ENCODE results near the gene ZSWIM1. TPM values are rescaled to one million over a fixed set of nuclear protein-coding genes. Genes with fewer than 3 reads are reported as not detected.

Gene ZSWIM1
- total RNA-seq, result 9.4 and 11.4 TPM in 2 replicates

DNA sequence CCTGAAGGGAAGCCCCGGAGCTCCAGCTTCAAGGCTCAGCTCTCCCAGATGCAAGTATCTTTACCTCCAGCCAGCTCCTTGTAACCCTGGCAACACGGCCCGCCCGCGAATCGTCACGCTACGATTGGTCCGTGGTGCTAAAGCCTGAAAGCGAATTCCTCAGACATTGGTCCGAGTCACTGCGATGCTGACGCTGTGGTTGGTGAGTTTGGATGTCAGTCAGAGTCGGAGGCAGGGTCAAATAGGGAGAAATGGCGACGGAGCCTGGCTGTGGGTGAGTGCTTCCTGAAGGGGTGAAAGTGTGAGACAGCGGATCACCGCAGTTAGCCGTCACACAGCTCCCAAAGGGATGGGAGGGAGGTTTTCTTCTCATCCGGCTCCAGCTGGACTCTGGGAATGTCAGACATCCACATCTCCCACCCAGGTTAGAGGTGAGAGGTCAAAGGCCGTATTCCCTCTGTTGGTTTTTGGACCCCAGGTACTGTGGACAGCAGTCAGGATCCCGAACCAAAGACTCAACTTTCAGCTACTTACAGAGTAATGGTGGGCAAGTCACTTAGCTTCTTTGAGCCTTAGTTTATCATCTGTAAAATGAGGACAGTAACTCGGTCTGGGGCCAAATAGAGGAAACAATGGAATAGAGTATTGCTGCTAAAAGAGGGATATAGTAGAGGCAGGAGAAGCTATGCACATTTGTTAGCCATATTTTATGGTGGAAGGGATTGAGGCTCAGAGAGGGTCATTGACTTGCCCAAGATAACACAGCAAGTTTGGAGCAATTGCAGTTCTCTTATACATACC lies at the start of gene ZSWIM1:
TSS of gene ZSWIM1 (plus strand) at position 240 of the 801 bp plus-strand sequence. CDS start 1,366 bp downstream, outside the sequence.
- peak; percentile 96 for DNase-seq (ENCODE audit: extremely low read depth, low read depth, low spot score)

- no peak for DNase-seq (ENCODE audit: extremely low read depth, low read depth, low spot score)
These were observed 48.4 kb upstream of the ZSWIM1 start for GRCh38 chr20:45832619-45833018.

GRCh38 chr20:45833030-45833882 lies 47.8 kb upstream of the ZSWIM1 start, which contains the start of gene SNX21:
SNX21 (plus strand) TSS chr20:45833799; CDS start chr20:45833920, 121 bp downstream.
- no peak for DNase-seq (ENCODE audit: extremely low read depth, low read depth, low spot score)

DNA sequence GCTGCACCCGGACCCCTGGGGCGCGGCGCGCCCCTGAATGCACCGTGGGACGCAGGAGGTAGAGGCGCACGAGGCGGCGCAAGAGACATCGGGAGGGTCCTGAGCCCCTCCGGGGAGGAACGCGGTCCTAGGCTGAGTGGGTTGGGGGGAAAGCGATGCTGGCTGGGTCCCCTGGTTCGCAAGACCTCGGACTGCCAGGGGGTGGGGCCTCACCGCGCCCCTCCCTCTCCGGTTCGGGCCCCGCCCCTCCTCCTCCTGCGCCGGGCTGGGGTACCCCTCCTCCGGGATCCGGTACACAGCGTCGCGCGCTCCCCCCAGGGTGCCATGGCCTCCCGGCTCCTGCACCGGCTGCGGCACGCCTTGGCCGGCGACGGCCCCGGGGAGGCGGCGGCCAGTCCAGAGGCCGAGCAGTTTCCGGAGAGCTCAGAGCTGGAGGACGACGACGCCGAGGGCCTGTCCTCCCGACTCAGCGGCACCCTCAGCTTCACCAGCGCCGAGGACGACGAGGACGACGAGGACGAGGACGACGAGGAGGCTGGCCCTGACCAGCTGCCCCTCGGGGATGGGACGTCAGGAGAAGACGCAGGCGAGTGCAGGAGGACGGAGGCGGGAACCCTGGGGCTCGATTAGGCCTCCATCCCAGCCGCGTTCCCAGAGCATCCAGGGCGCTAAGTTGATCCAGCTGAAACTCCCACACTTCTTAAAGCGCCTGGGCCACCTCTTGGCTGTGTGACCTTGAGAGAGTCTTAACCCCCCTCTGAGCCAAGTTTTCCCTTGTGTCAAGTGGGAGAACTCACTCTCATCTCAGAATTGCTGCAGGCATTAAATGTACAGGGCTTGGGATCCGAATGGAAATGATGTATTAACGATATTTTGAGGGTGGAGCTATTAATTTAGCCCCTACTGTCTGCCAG lies 46.9 kb upstream of the ZSWIM1 start:
- no peak for DNase-seq (ENCODE audit: extremely low read depth, low read depth, low spot score)

DNA sequence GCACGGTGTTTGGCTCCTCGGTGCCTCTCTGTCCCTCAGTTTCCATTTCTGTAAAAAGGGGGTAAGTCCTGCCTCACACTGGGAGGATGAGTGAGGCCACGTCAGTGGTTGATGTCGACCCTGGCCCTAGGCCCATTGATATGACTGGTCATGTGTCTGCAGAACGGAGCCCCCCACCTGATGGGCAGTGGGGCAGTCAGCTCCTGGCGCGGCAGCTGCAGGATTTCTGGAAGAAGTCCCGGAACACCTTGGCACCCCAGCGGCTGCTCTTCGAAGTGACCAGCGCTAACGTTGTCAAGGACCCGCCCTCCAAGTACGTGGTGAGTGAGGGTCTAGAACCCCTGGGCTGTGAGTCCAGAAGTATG lies 46.2 kb upstream of the ZSWIM1 start:
- DNase-seq (ENCODE audit: extremely low read depth, low read depth, low spot score), result no peak

- DNase-seq (ENCODE audit: extremely low read depth, low read depth, low spot score), result no peak
These were observed 45.7 kb upstream of the ZSWIM1 start for GRCh38 chr20:45835329-45835765.

- no peak for DNase-seq (ENCODE audit: extremely low read depth, low read depth, low spot score)
These were observed 45.2 kb upstream of the ZSWIM1 start for GRCh38 chr20:45835825-45836224.

DNA sequence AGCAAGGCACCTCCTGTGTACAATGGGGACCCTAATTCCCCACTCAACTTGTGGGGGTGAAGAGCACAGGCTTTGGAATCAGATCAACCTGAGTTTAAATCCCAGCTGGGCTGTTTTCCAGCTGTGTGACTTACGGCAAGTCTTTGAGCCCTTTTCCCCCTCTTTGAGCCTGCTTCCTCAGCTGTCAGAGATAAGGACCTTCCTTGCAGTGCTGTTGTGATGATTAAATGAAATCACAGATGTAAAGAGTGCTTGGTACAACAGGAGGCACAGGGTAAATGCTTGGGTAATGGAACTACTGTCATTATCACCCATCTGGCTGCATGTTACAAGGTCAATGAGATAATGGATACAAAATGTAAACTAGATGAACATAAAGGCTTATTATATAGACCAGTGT lies 44.2 kb upstream of the ZSWIM1 start:
- DNase-seq (ENCODE audit: extremely low read depth, low read depth, low spot score), result no peak

- DNase-seq (ENCODE audit: extremely low read depth, low read depth, low spot score), result no peak
These were observed 40.3 kb upstream of the ZSWIM1 start for GRCh38 chr20:45840700-45841198.

GRCh38 chr20:45841407-45842129 lies 39.5 kb upstream of the ZSWIM1 start:
- DNase-seq (ENCODE audit: extremely low read depth, low read depth, low spot score), result no peak

- no peak for DNase-seq (ENCODE audit: extremely low read depth, low read depth, low spot score)
These were observed 38.7 kb upstream of the ZSWIM1 start for GRCh38 chr20:45842169-45842812.

DNA sequence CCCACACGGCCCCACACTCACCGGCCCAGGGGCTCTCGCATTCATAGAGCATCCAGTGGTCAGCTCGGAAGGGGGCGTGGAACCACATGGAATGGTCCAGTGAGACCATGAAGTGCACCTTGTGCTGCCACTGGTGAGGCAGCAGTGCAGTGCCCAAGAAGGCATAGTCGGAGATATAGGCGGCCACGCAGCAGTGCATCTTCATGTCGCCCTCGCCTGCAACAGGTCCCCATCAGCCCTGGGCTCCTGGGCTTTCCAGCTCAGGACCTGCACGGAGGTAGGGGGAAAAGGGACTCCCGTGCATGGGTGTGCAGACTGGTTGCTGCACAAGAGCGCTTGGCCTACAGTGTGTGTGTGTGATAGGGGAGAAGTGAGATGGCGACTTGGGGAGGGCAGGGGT lies 37.5 kb upstream of the ZSWIM1 start:
- DNase-seq (ENCODE audit: extremely low read depth, low read depth, low spot score), result no peak

GRCh38 chr20:45845452-45845851 lies 35.6 kb upstream of the ZSWIM1 start:
- no peak for DNase-seq (ENCODE audit: extremely low read depth, low read depth, low spot score)

DNA sequence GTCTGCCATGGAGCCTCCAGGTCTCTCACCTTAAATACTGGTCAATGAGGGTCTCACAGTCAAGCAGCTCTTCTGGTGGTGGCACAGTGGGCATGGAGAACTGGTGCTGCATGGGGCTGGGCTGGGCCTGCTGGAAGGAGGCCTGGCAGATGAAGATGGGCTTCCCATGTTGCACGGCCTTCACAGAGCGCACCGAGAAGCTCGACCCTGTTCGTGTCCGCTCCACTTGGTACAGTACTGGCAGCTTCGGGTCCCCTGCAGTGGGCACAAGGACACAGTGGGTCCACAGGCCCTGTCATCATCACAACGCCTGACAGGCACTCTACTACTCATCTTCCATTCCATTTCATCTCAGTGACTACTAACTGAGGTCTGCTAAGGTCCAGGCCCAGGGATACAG lies 32.6 kb upstream of the ZSWIM1 start:
- no peak for DNase-seq (ENCODE audit: extremely low read depth, low read depth, low spot score)

- no peak for DNase-seq (ENCODE audit: extremely low read depth, low read depth, low spot score)
These were observed 32.0 kb upstream of the ZSWIM1 start for GRCh38 chr20:45848969-45849582.

DNA sequence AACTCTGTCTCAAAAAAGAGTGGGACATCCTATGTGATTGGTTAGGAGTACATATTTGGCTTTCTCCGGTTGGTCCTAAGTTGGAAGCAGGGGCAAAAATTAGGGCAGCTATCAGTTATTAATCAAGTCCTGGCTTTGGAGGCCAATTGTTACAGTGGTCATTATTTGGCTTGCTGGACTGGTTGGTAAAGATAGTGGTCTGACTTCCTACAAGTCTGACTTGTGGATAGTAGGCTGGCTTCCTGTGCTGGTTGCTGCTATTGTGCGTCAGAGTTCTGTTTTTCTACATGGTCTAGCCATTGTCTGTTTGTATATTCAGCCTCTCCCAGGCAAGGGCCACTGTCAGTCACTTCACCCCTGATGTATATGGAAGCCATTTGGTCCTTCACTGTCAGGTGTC lies 30.8 kb upstream of the ZSWIM1 start:
- no peak for DNase-seq (ENCODE audit: extremely low read depth, low read depth, low spot score)

GRCh38 chr20:45850926-45851325 lies 30.1 kb upstream of the ZSWIM1 start:
- DNase-seq (ENCODE audit: extremely low read depth, low read depth, low spot score), result no peak

DNA sequence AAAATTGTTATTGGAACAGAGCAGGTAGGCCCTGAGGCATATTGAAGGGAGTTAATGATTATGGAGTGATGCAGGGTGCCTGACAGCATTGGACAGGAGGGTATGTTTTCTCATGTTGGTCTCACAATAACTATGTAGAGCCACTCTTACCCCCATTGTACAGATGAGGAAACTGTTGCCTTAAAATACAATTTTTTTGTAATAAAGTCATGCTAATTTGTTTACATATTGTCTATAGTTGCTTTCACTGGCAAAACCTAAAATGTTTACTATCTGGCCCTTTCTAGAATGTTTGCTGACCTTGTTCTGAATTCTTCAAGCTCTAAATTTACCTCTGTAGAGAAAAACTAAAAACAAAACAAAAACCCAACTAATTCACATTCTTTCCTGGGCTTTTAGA lies 29.5 kb upstream of the ZSWIM1 start:
- DNase-seq (ENCODE audit: extremely low read depth, low read depth, low spot score), result no peak

DNA sequence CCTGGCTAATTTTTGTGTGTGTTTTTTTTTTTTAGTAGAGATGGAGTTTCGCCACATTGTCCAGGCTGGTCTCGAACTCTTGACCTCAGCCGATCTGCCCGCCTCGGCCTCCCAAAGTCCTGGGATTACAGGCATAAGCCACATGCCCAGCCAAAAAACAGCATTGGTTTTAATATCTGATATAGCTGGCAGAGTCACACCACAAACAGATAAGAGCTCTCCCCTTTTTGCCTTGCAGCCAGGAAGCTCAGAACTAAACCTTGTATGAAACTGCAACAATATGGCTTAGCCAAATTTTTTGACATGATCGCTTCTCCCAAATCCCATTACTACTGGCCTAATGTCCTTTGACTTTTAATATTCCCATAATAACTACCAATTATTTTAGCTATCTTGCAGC lies 28.7 kb upstream of the ZSWIM1 start:
- no peak for DNase-seq (ENCODE audit: extremely low read depth, low read depth, low spot score)

Measured in glomerular endothelial cell (primary cell).